GM19025 (cell line): ENCODE measurements around the gene CIPC.

Source experiments
- ATAC-seq: cut with Tn5 transposase; IDR thresholded peaks from one replicate; pipeline ENCODE4 v1.9.1; 2021; ENCODE audit warnings: mild to moderate bottlenecking, low read depth, moderate library complexity; ENCODE audit not compliant: unreplicated experiment

CIPC gene

GRCh38 chr14:77123381-77124325 lies 25.6 kb downstream of the CIPC start:
- ATAC-seq, result no peak

- ATAC-seq, result no peak
These were observed 26.6 kb downstream of the CIPC start for GRCh38 chr14:77124345-77125280.

- no peak for ATAC-seq
These were observed 27.3 kb downstream of the CIPC start for GRCh38 chr14:77125281-77125801.

GRCh38 chr14:77125823-77126325 lies 27.8 kb downstream of the CIPC start:
- no peak for ATAC-seq

- no peak for ATAC-seq
These were observed 28.5 kb downstream of the CIPC start for GRCh38 chr14:77126461-77126990.

- ATAC-seq, result no peak
These were observed 30.4 kb downstream of the CIPC start for GRCh38 chr14:77128414-77128891.

GRCh38 chr14:77130386-77130785 lies 32.3 kb downstream of the CIPC start:
- no peak for ATAC-seq

- no peak for ATAC-seq
These were observed 33.1 kb downstream of the CIPC start for GRCh38 chr14:77131206-77131605.

GRCh38 chr14:77131871-77132486 lies 33.9 kb downstream of the CIPC start:
- ATAC-seq, result no peak

GRCh38 chr14:77133720-77134338 lies 35.8 kb downstream of the CIPC start:
- ATAC-seq, result no peak

- no peak for ATAC-seq
These were observed 41.0 kb downstream of the CIPC start for GRCh38 chr14:77139022-77139421.

GRCh38 chr14:77139540-77140358 lies 41.7 kb downstream of the CIPC start:
- no peak for ATAC-seq

- no peak for ATAC-seq
These were observed 42.5 kb downstream of the CIPC start for GRCh38 chr14:77140359-77141213.

- no peak for ATAC-seq
These were observed 43.4 kb downstream of the CIPC start, which contains the start of gene ZDHHC22 for GRCh38 chr14:77141214-77142004. Gene ZDHHC22, minus strand, starts transcription at chr14:77141791. Its CDS starts 2,053 bp downstream, at chr14:77139738.

- no peak for ATAC-seq
These were observed 44.1 kb downstream of the CIPC start for GRCh38 chr14:77142005-77142800.

GRCh38 chr14:77143071-77143470 lies 45.0 kb downstream of the CIPC start:
- no peak for ATAC-seq
